ENCODE data around the gene ST7.
"Not testable (repeated sequence)": the region's sequence is repeated elsewhere in the genome, so short reads cannot be mapped to it uniquely, and the experiment has no call there.

Gene ST7

DNA sequence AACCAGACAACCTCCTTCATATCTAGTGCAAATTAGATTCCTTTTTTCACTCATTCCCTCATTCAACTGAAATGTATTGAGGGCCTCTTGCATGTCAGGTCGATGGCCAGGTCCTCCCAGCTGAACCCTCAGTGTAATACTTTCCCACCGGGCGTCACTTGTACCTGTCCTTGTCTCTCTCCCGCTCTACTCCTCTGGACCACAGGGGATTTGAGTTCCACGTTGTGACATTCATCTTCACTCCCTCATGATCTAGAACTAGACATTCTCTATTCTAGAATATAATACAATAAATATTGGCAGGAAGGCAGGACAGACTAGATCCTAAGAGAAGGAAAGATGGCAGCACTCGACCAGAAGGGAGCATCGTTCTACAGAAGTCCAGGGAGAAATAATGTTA, 285.6 kb downstream of the ST7 start:
- DNase-seq = no peak

- no peak for DNase-seq
Measured at GRCh38 chr7:117241088-117241487, 287.8 kb downstream of the ST7 start.

GRCh38 chr7:117243390-117243789, 290.1 kb downstream of the ST7 start:
- DNase-seq = no peak

DNA sequence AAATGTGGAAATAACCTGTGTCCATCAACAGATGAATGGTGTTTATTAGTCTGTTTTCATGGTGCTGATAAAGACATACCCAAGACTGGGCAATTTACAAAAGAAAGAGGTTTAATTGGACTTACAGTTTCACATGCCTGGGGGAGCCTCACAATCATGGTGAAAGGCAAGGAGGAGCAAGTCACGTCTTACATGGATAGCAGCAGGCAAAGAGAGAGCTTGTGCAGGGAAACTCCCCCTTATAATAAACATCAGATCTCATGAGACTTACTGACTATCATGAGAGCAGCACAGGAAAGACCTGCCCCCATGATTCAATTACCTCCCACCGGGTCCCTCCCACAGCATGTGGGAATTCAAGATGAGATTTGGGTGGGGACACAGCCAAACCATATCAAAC, 292.4 kb downstream of the ST7 start:
- DNase-seq = not testable (repeated sequence)

GRCh38 chr7:117247809-117248208, 294.5 kb downstream of the ST7 start:
- no peak for DNase-seq

- no peak for DNase-seq
Measured at GRCh38 chr7:117248829-117249228, 295.5 kb downstream of the ST7 start.

- no peak for DNase-seq
Measured at GRCh38 chr7:117249696-117250095, 296.4 kb downstream of the ST7 start.

DNA sequence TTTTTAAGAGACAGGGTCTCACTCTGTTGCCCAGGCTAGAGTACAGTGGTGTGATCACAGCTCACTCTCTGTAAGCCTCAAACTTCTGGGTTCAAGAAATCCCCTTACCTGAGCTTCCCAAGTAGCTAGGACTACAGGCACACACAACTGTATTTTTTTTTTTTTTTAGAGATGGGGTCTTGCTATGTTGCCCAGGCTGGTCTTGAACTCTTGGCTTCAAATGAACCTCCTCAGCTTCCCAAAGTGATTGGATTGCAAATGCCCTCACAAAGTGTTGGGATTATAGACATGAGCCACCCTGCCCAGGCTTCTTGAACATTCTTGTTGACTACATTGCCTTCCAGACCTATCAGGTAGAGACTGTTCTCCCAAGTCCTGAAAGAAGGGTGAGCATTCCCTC, 296.9 kb downstream of the ST7 start:
- no peak for DNase-seq

DNA sequence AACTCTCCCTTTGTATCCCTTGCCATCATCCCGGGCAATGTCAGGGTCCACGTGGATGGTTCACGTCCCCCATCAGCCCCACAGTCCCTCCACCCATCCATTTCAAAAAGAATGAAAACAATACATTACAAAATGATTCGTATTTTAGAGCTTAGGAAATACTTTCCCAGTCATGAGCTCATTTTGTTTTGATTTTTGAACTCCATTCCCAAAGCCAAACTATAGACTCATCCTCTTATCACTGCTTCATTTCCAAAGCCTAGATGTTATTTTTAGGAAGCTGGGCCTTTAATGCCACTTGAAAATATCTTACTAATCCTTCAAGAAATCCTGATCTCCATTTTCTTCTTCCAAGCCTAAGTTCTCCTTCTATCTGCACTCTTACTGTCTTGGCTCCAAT, 297.5 kb downstream of the ST7 start:
- no peak for DNase-seq

DNA sequence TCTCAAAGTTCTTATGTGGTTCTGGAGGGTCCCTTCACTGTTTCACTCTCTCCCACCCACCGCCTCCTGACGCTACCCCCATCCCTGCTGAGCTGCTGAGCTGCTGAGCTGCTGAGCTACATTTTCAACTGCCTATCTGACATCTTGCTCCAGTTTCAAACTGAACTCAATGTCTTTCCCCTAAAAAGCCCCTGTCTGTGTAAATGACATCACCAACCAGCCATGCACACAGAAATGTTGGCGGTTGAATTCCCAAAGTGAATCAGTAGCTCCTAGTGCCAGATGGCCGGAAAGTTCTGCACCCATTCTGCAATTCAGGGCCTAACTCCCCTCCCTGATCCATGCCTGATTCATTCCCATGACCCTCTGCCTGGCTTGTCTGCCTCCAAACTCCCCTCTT, 298.4 kb downstream of the ST7 start:
- no peak for DNase-seq

DNA sequence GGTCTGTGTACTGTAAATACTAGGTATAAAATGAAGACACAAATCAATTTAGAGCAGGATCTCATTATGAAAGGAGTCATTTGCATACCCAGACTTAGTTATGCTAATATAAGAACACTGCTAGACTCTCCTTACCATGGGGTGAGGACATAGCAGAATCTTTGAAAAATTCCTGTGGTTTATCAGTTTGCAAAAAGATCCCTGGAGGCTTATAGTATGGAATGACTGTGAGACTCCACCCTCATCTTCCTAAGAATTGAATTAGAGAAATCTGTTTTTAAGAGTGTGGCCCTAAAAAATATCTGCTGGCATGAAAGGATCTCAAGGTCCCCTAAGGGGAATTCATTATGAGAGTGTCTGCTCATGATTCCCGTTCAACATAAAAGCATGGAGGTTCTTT, 306.3 kb downstream of the ST7 start:
- no peak for DNase-seq

GRCh38 chr7:117262546-117262945, 309.2 kb downstream of the ST7 start:
- no peak for DNase-seq

DNA sequence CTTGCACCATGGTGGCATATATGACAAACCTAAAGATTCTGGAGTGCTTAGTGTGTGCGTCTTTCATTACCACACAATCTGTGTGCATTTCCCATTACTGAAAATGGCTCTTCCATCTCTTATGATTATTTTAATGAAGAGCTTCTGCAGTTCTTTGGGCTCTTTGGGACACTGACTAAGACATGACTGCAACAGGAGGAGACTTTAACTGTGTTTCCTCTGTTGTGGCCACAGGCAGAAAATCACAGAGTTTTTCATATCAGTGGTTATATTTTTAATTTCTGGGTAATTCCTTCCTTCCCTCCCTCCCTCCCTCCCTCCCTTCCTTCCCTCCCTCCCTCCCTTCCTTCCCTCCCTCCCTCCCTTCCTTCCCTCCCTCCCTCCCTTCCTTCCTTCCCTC, 311.4 kb downstream of the ST7 start:
- no peak for DNase-seq

GRCh38 chr7:117269417-117269816, 316.1 kb downstream of the ST7 start:
- DNase-seq = no peak

- no peak for DNase-seq
Measured at GRCh38 chr7:117269886-117270285, 316.6 kb downstream of the ST7 start.

GRCh38 chr7:117270371-117270770, 317.1 kb downstream of the ST7 start:
- no peak for DNase-seq

DNA sequence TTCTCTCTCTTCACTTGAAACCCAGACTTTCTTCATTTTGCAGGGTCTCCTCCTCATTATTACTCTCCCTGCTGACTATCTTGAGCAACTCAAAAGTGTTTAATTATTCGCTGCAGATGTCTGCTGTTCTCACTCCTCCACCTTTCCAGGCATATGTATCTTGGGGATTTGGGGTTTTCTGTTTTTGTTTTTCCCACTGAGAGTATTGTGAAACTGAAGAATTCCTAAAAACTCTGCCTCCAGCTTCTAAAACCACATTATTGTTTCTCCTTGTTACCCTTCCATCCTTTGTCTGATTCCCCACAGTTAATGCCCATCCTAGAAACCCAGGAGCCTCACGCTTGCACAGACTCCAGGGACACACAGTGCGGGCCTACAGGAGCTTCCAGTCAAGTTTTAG, 318.3 kb downstream of the ST7 start:
- DNase-seq = no peak

DNA sequence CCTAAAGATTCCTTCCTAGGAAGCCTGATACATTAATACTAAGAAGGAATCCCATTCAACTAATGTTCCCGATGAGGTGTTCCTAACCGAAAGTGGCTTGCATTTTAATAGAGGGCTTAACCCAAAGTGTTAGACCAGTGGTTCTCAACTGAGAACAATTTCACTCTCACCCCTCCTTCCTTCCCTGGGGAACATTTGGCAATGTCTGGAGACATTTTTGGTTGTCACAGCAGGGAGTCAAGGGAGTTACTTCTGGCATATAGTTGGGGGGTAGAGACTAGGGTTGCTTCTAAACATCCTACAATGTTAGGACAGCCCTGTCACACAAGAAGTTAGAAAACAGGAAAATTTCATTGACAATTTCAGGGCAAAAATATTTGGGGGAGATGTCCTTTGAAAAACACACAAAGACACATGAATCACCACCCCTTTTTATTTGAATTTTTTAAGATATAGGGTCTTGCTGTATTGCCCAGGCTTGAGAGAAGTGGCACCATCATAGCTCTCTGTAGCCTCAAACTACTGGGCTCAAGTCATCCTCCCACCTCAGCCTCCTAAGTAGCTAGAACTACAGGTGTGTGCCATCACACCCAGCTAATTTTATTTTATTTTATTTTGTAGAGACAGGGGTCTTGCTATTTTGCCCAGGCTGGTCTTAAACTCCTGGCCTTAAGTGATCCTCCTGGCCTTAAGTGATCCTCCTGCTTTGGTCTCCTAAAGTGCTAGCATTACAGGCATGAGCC, 318.9 kb downstream of the ST7 start:
- no peak for DNase-seq

DNA sequence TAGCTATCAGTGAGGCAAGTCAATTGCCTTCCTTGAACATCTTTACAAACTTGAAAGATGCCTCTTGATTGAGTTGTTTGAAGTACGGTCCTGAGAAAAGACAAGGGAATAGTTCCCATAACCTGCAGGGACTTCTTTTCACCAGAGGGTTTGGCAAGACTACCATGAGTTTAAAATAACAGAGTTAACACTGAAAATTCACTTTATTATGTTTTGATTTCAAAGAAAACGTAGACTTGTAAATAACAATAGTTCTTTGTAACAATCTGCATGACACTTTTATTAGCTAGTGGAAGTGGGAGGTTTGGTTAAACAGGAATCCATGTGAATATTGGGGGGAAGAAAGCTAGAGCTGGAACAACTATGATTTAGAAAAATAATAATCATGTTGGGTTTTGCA, 320.0 kb downstream of the ST7 start:
- no peak for DNase-seq

DNA sequence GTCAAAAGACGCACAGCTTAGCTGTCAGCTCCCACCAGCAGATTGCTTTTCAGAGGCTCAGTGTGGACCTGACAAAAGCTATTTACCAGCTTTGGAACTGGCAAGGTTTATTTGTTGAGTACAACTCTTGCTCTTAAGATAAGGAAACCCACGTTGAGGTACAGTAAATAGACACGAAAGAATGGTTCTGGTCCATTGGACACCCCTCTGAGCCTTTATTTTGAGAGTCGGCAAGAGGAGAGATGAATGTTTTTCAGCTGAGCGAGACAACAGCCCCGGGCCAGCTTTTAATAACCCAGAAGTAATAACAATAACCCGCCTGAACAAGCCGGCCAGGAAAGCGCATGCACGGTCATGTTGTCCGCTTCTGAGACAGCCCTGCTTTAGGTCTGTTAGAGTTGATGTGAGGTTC, 320.5 kb downstream of the ST7 start:
- DNase-seq = no peak

GRCh38 chr7:117274951-117275350, 321.6 kb downstream of the ST7 start:
- DNase-seq = no peak

GRCh38 chr7:117277576-117277975, 324.3 kb downstream of the ST7 start:
- DNase-seq = no peak

- no peak for DNase-seq
Measured at GRCh38 chr7:117278040-117278439, 324.7 kb downstream of the ST7 start.

- no peak for DNase-seq
Measured at GRCh38 chr7:117279203-117279602, 325.9 kb downstream of the ST7 start.

All from CD4-positive, alpha-beta T cell treated with Interleukin-1 beta for 1 hour (primary cell).